GM23338 (cell line): Measurements from ENCODE around the gene CHRD. TPM values are rescaled to one million over a fixed set of nuclear protein-coding genes. Genes with fewer than 3 reads are reported as not detected.

Experiments
- ATAC-seq: fragments of 200-7000 bp; cut with Tn5 transposase; 3 replicates; pipeline ENCODE4 v1.9.1; 2020
- DNase-seq: peaks from one replicate; pipeline ENCODE4 v3.0.0-alpha.2; 2015; ENCODE audit warnings: low spot score
- H2AFZ ChIP-seq: fragments of 200-600 bp; sonication (generic); 2 replicates; pipeline ENCODE4 v1.8.0; 2016; ENCODE audit warnings: antibody characterized with exemption, mild to moderate bottlenecking, moderate library complexity
- H3F3A ChIP-seq: fragments of 200-600 bp; sonication (generic); replicated peaks from 2 replicates; pipeline ENCODE4 v1.8.0; 2017; ENCODE audit warnings: antibody characterized with exemption, mixed run types, low read depth
- H3K27ac ChIP-seq: fragments of 200-600 bp; sonication (generic); 2 replicates; pipeline ENCODE4 v1.6.1; 2016; ENCODE audit warnings: low read depth
- H3K27me3 ChIP-seq: fragments of 200-600 bp; sonication (generic); 2 replicates; pipeline ENCODE4 v1.8.0; 2016; ENCODE audit warnings: mild to moderate bottlenecking, mixed run types, moderate library complexity; ENCODE audit not compliant: insufficient read depth
- H3K36me3 ChIP-seq: fragments of 200-600 bp; sonication (generic); 2 replicates; pipeline ENCODE4 v1.8.0; 2016; ENCODE audit warnings: mild to moderate bottlenecking; ENCODE audit not compliant: insufficient read depth
- H3K4me1 ChIP-seq: fragments of 200-600 bp; sonication (generic); 2 replicates; pipeline ENCODE4 v1.8.0; 2016; ENCODE audit warnings: mild to moderate bottlenecking, moderate library complexity; ENCODE audit not compliant: insufficient read depth
- H3K4me2 ChIP-seq: fragments of 200-600 bp; sonication (generic); 2 replicates; pipeline ENCODE4 v1.7.1; 2017; ENCODE audit warnings: mixed run types
- H3K4me3 ChIP-seq: fragments of 200-600 bp; sonication (generic); 2 replicates; pipeline ENCODE4 v1.6.1; 2016; ENCODE audit warnings: mixed run types
- H3K79me2 ChIP-seq: fragments of 200-600 bp; sonication (generic); replicated peaks from 2 replicates; pipeline ENCODE4 v1.8.0; 2017; ENCODE audit warnings: mild to moderate bottlenecking; ENCODE audit not compliant: insufficient read depth
- H3K9me2 ChIP-seq: fragments of 200-600 bp; sonication (generic); 2 replicates; pipeline ENCODE4 v1.8.0; 2017; ENCODE audit not compliant: insufficient read depth
- H4K20me1 ChIP-seq: fragments of 200-600 bp; sonication (generic); replicated peaks from 2 replicates; pipeline ENCODE4 v1.8.0; 2017; ENCODE audit warnings: mild to moderate bottlenecking; ENCODE audit not compliant: insufficient read depth
- H3K27ac Mint-ChIP-seq: 2 replicates; pipeline ENCODE4 v1.8.0; 2020; ENCODE audit warnings: inconsistent platforms, mild to moderate bottlenecking, moderate library complexity, mixed read lengths
- H3K27me3 Mint-ChIP-seq: 3 replicates; pipeline ENCODE4 v1.8.0; 2022; ENCODE audit warnings: low read depth, mild to moderate bottlenecking, moderate library complexity, mixed read lengths, inconsistent platforms; ENCODE audit not compliant: insufficient read depth, poor library complexity
- H3K36me3 Mint-ChIP-seq: 3 replicates; pipeline ENCODE4 v1.8.0; 2021; ENCODE audit warnings: low read depth, mild to moderate bottlenecking, inconsistent platforms, moderate library complexity, mixed read lengths
- H3K4me1 Mint-ChIP-seq: 3 replicates; pipeline ENCODE4 v1.8.0; 2020; ENCODE audit warnings: mild to moderate bottlenecking, inconsistent platforms, mixed read lengths
- H3K4me3 Mint-ChIP-seq: 3 replicates; pipeline ENCODE4 v1.8.0; 2021; ENCODE audit warnings: moderate library complexity, mild to moderate bottlenecking, inconsistent platforms, mixed read lengths
- H3K9me3 Mint-ChIP-seq: 3 replicates; pipeline ENCODE4 v1.8.0; 2020; ENCODE audit warnings: moderate library complexity, mild to moderate bottlenecking, inconsistent platforms, mixed read lengths
- CREB1 ChIP-seq: fragments of 250-450 bp; sonication (Bioruptor Pico); IDR thresholded peaks from 2 replicates; pipeline ENCODE4 v1.5.0; 2020; ENCODE audit warnings: low read depth, mild to moderate bottlenecking, moderate library complexity
- CTCF ChIP-seq, 2 experiments: fragments of 200-600 bp in 1 of 2; sonication (generic) in 1 of 2; conservative IDR thresholded peaks; 2 replicates each; pipeline versions ENCODE4 v1.5.1 to v1.6.1; 2016 to 2017; ENCODE audit warnings: antibody characterized with exemption in 2 of 2, low read depth in 2 of 2, mild to moderate bottlenecking in 2 of 2, moderate library complexity in 1 of 2
- EZH2phosphoT487 ChIP-seq: fragments of 200-600 bp; sonication (generic); IDR thresholded peaks from one replicate; pipeline ENCODE4 v1.8.1; 2018; ENCODE audit warnings: antibody characterized with exemption; ENCODE audit not compliant: unreplicated experiment
- JUNB ChIP-seq: IDR thresholded peaks from one replicate; pipeline ENCODE4 v1.6.1; 2016; ENCODE audit warnings: antibody characterized with exemption; ENCODE audit not compliant: unreplicated experiment
- NANOG ChIP-seq: IDR thresholded peaks from 2 replicates; pipeline ENCODE4 v1.6.1; 2016; ENCODE audit warnings: antibody characterized with exemption, borderline replicate concordance
- POLR2AphosphoS5 ChIP-seq: IDR thresholded peaks from 2 replicates; pipeline ENCODE4 v1.6.1; 2016; ENCODE audit warnings: antibody characterized with exemption, low read depth
- STAT1 ChIP-seq: IDR thresholded peaks from one replicate; pipeline ENCODE4 v1.6.1; 2016; ENCODE audit warnings: antibody characterized with exemption; ENCODE audit not compliant: unreplicated experiment
- ZNF114 ChIP-seq: fragments of 250-450 bp; sonication (Bioruptor Pico); IDR thresholded peaks from 2 replicates; pipeline ENCODE4 v1.5.0; 2020; ENCODE audit warnings: mild to moderate bottlenecking, moderate library complexity
- ZNF331 ChIP-seq: fragments of 250-450 bp; sonication (Bioruptor Pico); IDR thresholded peaks from 2 replicates; pipeline ENCODE4 v1.5.0; 2020; ENCODE audit warnings: low read depth, mild to moderate bottlenecking, moderate library complexity
- polyA plus RNA-seq: library from polyadenylated mRNA; unstranded; fragments of >200 nt; fragmentation: Nextera tagmentation; extraction: Ambion mirVana; gene quantifications from 2 replicates; pipeline ENCODE4 v1.2.1, GENCODE V29; 2016
- total RNA-seq: library from RNA; depleted of rRNA; stranded (reverse); fragments of >200 nt; shearing (Covaris generic); gene quantifications from 2 replicates; pipeline ENCODE4 v1.2.3, GENCODE V29; 2014
- TF ChIP-seq, protein P1 (sequence below): IDR thresholded peaks from 2 replicates; pipeline ENCODE4 v1.6.1; 2016; ENCODE audit warnings: antibody characterized with exemption
- TF ChIP-seq, protein P2 (sequence below): IDR thresholded peaks from one replicate; pipeline ENCODE4 v1.6.1; 2018; ENCODE audit warnings: antibody characterized with exemption; ENCODE audit not compliant: unreplicated experiment
- TF ChIP-seq, protein P3 (sequence below): fragments of 250-450 bp; sonication (Bioruptor Pico); IDR thresholded peaks from 2 replicates; pipeline ENCODE4 v1.5.0; 2020; ENCODE audit warnings: mild to moderate bottlenecking, moderate library complexity

CHRD gene
- total and polyA plus RNA-seq, 2 experiments from 2014 or later, result 0.34 to 0.66 TPM

DNA sequence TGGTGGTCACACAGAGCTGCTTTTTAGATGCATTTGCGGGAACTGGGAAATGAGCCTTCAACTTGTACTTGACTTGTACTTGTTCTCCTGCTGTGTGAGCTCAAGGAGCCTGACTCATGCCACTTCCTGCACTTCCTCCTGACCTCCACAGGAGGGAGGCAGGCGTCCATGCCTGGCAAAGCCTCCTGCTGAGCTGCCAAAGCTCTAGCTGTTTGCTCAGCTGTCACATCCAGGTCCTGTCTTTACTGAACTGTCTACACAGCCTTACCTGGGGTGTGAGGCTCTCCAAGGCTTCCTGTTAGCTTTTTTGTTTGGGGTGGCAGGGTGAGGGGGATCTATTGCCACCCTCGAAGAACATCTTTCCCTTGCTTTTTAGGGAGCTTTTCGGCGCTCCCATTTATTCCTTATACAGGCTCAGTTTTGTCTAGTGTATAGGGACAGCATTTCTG lies 8.3 kb upstream of the CHRD start:
- no peak overlapping the region for H3K27ac Mint-ChIP-seq
- H3K4me2 ChIP-seq, result peak overlapping the region; percentile 65
- peaks cover 11% of the 10 kb centered on the region; the same call in 1 of the 2 replicates for H3F3A ChIP-seq
- H3K79me2 ChIP-seq, result 0 out of 2 replicates have a peak, but pooled peaks cover 2% of the 10 kb centered on the region
- H3K4me3 Mint-ChIP-seq, result peak overlapping the region; percentile 13; the same call in 1 of the 3 replicates
- no peaks in the 10 kb centered on the region for H3K9me3 Mint-ChIP-seq
- TF ChIP-seq POLR2AphosphoS5 (0 out of 2 replicates have a peak, but pooled peaks have one; percentile 29), CREB1 (CRISPR knock-in tag) (no peak), STAT1 (no peak), JUNB (no peak), ZNF114 (no peak), CTCF (conservative IDR thresholded peaks at IDR 0.05; ENCODE audit: low read depth in 2 of 2) (peak; percentile 84 to 98), EZH2phosphoT487 (no peak), NANOG (no peak; the same call in 1 of the 2 replicates), ZNF331 (CRISPR knock-in tag) (no peak)
- TF ChIP-seq, protein P1, sequence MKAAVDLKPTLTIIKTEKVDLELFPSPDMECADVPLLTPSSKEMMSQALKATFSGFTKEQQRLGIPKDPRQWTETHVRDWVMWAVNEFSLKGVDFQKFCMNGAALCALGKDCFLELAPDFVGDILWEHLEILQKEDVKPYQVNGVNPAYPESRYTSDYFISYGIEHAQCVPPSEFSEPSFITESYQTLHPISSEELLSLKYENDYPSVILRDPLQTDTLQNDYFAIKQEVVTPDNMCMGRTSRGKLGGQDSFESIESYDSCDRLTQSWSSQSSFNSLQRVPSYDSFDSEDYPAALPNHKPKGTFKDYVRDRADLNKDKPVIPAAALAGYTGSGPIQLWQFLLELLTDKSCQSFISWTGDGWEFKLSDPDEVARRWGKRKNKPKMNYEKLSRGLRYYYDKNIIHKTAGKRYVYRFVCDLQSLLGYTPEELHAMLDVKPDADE, result no peak
- TF ChIP-seq, protein P2, sequence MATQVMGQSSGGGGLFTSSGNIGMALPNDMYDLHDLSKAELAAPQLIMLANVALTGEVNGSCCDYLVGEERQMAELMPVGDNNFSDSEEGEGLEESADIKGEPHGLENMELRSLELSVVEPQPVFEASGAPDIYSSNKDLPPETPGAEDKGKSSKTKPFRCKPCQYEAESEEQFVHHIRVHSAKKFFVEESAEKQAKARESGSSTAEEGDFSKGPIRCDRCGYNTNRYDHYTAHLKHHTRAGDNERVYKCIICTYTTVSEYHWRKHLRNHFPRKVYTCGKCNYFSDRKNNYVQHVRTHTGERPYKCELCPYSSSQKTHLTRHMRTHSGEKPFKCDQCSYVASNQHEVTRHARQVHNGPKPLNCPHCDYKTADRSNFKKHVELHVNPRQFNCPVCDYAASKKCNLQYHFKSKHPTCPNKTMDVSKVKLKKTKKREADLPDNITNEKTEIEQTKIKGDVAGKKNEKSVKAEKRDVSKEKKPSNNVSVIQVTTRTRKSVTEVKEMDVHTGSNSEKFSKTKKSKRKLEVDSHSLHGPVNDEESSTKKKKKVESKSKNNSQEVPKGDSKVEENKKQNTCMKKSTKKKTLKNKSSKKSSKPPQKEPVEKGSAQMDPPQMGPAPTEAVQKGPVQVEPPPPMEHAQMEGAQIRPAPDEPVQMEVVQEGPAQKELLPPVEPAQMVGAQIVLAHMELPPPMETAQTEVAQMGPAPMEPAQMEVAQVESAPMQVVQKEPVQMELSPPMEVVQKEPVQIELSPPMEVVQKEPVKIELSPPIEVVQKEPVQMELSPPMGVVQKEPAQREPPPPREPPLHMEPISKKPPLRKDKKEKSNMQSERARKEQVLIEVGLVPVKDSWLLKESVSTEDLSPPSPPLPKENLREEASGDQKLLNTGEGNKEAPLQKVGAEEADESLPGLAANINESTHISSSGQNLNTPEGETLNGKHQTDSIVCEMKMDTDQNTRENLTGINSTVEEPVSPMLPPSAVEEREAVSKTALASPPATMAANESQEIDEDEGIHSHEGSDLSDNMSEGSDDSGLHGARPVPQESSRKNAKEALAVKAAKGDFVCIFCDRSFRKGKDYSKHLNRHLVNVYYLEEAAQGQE, result no peak
- TF ChIP-seq, protein P3, sequence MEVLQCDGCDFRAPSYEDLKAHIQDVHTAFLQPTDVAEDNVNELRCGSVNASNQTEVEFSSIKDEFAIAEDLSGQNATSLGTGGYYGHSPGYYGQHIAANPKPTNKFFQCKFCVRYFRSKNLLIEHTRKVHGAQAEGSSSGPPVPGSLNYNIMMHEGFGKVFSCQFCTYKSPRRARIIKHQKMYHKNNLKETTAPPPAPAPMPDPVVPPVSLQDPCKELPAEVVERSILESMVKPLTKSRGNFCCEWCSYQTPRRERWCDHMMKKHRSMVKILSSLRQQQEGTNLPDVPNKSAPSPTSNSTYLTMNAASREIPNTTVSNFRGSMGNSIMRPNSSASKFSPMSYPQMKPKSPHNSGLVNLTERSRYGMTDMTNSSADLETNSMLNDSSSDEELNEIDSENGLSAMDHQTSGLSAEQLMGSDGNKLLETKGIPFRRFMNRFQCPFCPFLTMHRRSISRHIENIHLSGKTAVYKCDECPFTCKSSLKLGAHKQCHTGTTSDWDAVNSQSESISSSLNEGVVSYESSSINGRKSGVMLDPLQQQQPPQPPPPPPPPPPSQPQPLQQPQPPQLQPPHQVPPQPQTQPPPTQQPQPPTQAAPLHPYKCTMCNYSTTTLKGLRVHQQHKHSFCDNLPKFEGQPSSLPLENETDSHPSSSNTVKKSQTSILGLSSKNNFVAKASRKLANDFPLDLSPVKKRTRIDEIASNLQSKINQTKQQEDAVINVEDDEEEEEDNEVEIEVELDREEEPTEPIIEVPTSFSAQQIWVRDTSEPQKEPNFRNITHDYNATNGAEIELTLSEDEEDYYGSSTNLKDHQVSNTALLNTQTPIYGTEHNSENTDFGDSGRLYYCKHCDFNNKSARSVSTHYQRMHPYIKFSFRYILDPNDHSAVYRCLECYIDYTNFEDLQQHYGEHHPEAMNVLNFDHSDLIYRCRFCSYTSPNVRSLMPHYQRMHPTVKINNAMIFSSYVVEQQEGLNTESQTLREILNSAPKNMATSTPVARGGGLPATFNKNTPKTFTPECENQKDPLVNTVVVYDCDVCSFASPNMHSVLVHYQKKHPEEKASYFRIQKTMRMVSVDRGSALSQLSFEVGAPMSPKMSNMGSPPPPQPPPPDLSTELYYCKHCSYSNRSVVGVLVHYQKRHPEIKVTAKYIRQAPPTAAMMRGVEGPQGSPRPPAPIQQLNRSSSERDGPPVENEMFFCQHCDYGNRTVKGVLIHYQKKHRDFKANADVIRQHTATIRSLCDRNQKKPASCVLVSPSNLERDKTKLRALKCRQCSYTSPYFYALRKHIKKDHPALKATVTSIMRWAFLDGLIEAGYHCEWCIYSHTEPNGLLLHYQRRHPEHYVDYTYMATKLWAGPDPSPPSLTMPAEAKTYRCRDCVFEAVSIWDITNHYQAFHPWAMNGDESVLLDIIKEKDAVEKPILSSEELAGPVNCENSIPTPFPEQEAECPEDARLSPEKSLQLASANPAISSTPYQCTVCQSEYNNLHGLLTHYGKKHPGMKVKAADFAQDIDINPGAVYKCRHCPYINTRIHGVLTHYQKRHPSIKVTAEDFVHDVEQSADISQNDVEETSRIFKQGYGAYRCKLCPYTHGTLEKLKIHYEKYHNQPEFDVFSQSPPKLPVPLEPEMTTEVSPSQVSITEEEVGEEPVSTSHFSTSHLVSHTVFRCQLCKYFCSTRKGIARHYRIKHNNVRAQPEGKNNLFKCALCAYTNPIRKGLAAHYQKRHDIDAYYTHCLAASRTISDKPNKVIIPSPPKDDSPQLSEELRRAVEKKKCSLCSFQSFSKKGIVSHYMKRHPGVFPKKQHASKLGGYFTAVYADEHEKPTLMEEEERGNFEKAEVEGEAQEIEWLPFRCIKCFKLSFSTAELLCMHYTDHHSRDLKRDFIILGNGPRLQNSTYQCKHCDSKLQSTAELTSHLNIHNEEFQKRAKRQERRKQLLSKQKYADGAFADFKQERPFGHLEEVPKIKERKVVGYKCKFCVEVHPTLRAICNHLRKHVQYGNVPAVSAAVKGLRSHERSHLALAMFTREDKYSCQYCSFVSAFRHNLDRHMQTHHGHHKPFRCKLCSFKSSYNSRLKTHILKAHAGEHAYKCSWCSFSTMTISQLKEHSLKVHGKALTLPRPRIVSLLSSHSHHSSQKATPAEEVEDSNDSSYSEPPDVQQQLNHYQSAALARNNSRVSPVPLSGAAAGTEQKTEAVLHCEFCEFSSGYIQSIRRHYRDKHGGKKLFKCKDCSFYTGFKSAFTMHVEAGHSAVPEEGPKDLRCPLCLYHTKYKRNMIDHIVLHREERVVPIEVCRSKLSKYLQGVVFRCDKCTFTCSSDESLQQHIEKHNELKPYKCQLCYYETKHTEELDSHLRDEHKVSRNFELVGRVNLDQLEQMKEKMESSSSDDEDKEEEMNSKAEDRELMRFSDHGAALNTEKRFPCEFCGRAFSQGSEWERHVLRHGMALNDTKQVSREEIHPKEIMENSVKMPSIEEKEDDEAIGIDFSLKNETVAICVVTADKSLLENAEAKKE (CRISPR knock-in tag), result no peak
- no peaks in the 10 kb centered on the region for H3K9me2 ChIP-seq
- DNase-seq (peak; percentile 91), ATAC-seq (peak; percentile 91)
- H3K4me3 ChIP-seq, result no peak overlapping the region
- peaks cover 42% of the 10 kb centered on the region for H3K4me1 Mint-ChIP-seq
- H3K27ac ChIP-seq, result no peak overlapping the region
- peaks cover 29% of the 10 kb centered on the region for H3K4me1 ChIP-seq
- H2AFZ ChIP-seq, result no peak overlapping the region
- peaks cover 14% of the 10 kb centered on the region for H3K27me3 Mint-ChIP-seq
- peaks cover 14% of the 10 kb centered on the region; the same call in 1 of the 2 replicates for H4K20me1 ChIP-seq
- H3K27me3 ChIP-seq, result no peaks in the 10 kb centered on the region
- H3K36me3 Mint-ChIP-seq, result peaks cover 30% of the 10 kb centered on the region
- peaks cover 17% of the 10 kb centered on the region for H3K36me3 ChIP-seq
